ENCODE results near the gene FOXO6.

Gene FOXO6

DNA sequence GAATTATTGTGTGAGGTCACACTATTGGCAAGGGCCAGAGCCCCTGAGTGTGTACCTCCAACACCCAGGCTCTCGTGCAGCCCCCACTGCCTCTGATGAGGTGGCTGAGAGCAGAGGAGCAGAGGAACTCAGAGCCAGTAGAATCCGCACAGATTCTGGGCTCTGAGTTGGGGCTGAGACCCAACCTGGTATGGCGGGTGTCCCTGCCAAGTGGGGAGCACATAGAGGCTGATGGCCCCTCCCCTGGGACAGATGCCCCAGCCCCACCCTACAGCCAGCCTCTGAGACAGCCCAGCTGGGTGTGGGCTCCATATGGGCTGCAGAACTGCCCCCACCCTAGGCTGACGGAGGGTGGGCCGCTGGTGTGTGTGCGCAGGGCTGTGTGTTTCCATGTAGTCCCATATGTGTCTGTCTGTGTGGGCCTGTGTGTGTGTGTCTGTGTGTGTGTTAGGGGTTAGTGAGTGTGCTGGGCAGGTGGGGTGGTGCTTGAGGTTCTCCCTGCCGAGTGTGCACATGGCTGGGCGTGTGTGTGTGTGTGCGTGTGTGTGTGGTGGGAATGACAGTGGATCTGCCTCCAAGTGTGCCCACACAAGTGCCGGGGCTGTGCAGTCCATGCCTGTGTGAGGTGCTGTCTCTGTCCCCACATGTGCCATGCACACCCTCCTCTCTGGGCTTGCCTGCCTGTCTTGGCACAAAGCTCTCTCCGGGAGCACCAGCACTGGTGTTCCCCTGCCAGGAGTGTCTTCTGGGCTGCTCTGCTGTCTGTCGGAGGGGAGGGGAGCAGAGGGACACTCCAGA lies 24.4 kb downstream of the FOXO6 start:
- no peak for DNase-seq (ENCODE audit: low spot score)

DNA sequence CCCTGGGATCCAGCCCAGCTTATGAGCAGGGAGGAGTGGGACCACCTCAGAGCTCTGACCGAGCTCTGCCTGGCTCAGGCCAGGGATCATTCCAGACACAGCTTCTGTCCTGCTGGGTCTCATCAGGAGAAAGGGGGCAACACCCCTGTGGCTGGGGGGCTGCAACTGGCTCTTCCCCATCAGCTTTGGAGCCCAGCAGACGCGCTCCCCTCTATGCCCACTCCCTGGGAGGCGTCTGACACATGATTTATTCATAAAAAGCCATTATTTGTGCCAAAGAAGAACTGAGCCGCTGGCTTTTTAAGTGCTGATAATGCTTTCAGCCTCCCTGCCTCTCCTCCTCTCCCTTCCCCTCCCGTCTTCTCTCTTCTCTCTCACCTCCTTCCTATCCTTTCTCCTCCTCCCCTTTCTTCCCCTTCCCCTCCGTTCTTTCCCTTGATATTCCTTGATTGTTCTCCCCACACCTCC lies 25.0 kb downstream of the FOXO6 start:
- DNase-seq (ENCODE audit: low spot score): no peak

DNA sequence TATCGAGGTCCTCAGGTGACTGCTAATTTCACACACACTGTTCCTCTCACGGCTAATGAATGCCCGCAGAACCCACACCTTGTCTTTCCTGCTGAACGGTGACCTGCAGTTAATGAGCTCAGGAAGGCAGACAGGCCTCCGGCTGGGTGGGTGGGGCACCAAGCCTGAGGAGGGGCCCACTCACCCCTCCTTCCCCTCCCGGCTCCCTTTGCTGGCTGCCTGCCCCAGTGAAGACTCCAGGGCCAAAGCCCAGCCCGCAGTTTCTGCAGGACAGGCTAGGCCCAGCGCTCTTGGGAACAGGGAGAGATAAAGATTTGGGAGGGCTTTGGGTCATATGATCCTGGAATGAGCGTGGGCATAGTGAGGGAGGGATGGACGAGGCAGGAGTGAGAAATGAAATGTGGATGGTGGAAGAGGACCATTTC lies 26.4 kb downstream of the FOXO6 start:
- DNase-seq (ENCODE audit: low spot score): no peak

DNA sequence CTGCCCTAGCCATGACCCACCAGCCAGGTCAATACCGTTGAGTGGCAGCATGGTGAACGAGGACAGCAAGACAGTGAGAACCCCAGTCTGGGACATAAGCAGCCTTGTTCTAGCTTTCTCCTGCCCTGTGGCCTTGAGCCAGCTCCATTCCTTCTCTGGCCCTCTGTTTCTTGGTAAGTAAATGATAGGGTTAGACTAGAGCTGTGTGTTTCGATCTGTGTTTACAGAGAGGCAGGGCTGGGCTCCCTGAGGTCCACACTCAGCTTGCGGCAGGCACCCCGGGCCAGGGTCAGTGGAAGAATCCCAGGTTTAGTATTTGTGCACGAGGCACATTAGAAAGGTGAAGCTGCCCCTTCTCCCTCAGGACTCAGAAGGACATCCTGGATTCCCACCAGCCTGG lies 27.3 kb downstream of the FOXO6 start:
- no peak for DNase-seq (ENCODE audit: low spot score)

DNA sequence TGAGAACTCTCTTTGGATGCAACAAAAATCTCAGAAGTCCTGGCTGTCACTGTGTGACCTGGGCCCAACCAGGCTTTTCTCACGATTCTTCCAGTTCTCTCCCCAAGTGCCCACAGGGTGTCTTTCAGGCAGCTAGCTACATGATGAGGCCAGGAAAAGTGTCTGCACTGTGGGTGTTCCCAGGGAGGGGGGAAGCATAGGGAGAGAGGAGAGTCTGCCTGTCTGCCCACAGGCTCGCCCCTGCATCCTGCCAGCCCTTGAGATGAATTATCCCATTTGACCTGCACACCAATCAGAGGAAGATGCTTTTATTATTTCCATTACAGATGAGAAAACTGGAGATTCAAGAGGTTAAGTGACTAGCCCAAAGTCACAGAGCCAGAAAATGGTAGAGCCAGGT lies 27.8 kb downstream of the FOXO6 start:
- no peak for DNase-seq (ENCODE audit: low spot score)

DNA sequence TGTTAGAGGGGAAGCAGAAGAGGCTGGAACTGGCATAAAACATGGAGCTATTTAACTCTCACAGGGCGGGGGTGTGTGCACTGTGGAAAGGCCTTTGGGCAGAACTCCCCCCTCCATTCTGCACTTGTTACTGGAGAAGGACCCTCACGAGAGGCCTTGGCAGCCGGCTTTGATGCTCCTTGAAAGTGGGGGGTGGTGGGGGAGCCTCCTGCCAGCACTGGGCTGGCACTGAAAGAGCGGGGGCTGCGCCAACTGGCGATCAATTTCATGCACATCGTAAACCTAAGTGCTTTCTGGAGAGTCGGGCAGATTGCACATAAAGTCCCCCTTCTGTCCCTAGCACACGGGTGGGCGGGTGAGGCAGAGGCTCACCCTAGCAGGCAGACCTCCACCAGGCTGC lies 28.9 kb downstream of the FOXO6 start:
- no peak for DNase-seq (ENCODE audit: low spot score)

DNA sequence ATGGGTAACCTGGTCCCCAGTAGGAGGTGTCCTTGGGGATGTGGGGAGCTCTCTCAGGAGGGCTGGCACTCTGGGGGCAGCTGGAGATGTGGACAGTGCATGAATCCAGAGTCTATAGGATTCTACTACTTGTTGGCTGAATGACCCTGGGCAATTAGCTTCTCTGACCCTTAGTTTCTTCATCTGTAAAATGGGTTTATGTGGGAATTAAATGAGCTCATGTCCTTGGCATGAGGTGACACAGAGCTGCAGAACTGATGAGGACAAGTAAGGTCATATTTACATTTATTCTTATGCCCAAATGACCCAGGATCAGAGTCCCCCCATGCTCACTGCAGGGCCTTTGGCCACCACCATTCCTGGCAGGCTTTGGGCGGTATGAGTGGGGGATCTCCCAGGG lies 29.3 kb downstream of the FOXO6 start:
- DNase-seq (ENCODE audit: low spot score): no peak

DNA sequence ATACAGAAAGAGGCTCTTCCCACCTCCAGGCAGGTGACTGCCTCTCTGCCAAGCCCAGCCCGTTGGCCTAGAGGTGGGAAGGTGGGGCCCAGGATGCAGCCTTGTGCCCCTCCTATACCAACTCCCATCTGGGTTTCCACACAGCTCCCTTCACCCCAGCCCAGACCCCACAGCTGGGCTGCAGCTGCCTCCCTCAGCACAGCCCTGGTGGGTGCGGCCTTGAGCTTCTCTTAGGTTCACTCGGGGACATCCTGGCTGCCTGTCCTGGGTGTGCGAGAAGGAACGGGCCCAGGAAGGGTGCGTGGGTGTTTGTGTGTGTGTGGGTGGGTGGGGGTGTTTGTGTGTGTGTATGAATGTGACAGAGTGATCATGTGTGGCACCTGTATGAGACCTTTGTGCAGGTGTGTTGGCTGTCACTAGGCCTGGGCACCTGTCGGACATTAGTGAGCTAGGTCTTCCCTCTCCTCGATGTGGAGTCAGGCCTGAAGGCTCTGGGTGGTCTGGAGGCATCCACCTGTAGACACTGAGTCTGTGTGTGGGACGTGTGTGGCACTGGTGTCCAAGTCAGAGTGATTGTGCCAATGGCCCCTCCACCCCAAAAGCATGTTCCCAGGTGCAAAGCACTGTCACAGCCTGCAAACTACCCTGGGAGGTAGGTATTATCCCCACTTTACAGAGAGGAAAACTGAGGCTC lies 30.7 kb downstream of the FOXO6 start:
- DNase-seq (ENCODE audit: low spot score): no peak

DNA sequence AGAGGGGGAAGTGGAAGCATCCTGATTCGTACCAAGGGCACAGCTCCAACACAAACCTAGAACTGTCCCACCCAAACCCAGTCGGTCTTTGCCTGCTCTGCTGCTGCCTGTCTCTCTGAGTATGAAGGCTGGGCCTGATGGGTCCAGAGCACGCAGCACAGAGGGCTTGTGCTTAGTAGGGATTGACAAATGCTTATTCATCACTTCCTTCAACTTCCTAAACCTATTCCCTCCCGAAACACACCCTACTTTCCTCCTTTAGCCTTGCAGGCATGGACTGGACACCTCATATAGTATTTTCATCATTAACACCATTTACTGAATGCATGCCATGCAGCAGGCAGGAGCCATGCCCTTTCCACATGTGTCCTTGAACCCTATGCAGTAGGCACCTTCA lies 31.3 kb downstream of the FOXO6 start:
- no peak for DNase-seq (ENCODE audit: low spot score)

DNA sequence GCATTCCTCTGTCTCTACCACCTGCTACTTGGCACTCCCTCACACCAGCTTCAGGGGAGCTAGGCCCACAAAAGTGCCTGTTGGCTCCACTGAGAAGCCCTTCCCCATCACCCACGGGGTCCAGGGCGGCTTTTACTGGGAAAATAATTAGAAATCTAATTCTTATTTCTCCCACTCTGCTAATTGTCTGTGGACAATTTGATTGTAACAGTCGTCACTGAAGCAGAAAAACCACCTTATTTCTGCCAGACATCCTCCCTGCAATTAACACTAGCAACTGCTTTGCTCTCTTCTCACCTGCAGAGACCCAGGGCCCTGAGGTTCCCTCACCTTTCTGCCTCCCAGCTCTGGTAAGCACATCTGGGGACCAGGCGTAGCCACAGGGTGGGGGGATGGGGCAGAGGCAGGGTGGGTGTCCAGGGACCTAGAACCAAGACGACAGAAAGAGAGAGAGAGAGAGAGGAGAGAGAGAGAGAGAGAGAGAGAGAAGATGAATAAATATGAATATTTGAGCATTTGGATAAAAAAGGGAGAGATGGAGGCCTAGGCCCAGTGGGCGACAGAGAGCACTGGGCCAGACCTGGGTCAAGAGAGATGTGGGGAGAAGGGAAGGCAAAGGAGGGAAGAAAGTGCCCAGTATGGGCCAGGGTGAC lies 32.6 kb downstream of the FOXO6 start:
- DNase-seq (ENCODE audit: low spot score): no peak

DNA sequence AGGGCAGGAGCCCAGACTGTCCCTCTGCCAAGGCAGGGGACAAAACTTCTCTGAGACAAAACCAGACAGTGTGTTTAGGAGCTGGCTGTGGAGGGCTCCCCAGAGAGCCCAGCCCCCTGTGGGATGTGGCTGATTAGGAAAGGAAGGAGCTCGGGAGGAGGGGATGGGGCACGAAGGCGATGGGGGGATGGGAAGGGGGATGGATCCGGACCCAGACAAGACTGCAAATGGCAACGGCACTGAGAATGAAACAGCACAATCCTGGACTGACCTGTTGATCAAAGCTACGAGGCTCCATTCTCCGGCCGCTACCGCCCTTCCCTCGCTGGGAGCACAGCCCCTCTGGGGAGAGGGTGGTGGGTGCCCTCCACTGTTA lies 33.1 kb downstream of the FOXO6 start:
- DNase-seq (ENCODE audit: low spot score): no peak

DNA sequence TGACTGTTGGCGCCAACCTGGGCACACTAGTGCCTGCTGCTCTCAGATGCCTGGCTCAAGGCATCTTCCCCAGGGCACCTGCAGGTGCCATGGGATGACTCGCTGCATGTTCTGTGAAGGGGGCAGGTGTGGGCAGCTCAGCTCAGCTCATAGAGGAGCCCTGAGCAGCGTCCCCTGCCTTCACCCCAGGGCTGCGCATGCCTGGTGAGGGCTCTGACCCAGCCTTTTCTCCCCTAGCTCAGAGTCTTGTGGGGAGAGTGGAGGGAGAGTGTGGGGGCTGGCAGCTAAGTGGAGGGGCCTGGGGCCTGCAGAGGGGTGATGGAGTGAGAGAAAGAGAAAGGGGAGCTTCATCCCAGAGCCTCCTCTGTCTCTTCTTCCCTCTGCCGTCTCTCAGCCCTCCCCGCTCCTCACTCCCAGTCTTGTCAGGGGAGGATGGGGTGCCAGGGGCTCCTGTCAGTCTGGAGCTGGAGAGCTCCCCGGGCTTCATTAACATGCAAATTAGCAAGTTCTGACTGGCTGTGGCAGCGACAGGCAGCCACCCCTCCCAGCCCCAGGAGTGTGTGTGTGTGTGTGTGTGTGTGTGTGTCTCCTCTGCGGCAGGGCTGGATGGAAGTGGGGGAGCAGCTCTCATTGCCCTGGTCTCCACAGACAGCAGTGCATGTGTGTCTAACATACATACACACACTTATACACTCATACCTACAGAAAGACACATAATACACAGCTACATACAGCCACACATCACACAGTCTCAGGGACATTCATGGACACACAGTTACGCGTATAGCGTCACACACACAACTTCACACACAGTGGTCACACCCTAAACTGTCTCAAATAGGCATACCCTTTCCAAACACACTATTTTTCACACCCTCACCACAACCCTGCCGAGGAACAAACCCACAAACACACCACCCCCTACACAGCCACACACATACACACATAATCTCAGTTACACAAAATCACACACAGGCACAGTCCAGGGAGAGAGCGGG lies 34.0 kb downstream of the FOXO6 start:
- no peak for DNase-seq (ENCODE audit: low spot score)

DNA sequence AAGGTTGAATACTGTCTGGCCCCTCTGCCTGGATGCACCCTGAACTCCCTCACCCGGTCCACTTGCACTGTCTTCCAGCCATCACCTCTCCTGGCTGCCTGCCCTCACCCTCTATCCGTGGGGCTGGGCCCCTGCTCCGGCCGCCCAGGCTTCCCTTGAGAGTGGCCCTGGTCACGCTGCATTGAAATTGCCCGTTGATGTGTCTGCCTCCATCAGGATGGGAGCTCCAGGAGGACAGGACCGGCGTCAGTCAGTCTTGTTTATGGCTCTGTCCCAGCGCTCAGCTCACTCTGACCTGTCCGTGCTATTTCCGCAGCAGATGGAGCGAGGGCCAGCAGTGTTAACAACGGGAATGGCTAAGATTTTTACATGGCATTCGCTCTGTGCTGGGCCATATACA lies 34.9 kb downstream of the FOXO6 start:
- DNase-seq (ENCODE audit: low spot score): no peak

DNA sequence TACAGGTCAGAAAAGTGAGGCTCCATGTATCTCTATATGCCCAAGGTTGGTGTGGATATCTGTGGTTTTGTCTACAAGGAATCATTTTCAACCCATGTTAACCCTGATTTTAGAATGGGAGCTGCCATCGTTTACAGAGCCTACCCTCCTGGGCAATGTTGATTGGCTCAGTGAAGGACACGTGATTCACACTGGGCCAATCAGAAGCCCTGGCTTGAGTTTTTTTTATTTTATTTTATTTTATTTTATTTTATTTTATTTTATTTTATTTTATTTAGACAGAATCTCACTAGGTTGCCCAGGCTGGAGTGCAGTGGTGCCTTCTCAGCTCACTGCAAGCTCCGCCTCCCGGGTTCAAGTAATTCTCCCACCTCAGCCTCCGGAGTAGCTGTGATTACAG lies 35.8 kb downstream of the FOXO6 start:
- DNase-seq (ENCODE audit: low spot score): no peak

DNA sequence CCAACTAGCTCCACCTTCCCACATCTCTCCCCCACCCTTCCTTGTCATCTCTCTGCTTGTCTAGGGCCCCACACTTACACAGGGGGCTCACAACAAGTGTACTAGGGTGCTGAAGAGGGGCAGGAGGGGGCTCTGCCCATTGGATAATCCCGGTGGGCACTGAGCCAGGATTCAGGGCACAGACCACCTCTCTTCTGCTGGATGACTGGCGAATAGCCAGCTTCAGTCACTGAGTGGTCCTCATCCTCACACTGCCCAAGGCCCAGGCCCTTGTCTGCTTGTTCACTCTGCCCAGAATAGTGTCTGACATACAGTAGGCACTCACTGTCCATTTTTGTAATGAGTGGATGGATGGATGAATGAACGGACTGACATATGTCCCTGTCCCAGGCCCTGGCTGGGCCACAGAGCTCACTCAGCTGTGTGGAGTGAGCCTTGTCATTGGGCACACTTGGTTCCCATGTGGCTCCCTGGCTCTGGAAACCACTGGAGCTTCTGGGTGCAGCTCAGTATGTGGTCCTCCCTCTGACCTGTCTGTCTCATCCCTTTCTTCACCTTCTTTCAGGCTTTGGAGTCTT lies 36.6 kb downstream of the FOXO6 start:
- DNase-seq (ENCODE audit: low spot score): no peak

DNA sequence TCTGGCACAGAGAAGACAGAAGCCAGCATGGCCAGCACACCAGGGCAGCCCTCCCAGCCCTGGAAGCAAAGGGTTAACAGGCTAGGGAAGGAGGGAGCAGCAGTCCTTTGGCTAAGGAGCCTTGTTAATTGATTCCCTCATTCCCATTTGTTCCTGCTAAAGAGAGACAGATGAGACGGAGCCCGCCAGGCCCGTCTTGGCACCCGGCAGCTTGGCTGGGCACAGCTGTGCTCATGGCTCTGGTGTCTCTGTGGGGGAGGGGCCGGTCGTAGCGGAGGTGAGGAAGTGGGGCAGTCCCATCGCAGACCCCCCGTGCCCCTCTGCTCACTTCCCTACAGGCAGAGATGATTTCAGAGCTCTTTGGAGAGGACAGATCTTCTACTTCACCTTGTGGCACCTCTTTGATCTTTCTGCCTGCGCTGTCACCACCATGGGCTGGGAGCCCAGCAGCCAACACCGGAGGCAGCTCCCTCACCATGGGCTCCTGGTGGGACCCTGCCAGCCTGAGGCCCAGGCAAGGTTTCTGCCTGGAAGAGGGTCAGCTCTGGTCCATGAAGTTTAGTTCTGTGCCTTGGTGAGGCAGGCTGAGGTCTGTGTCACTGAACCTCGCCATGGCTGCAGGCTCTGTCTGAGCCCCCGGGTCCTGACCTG lies 38.0 kb downstream of the FOXO6 start:
- DNase-seq (ENCODE audit: low spot score): no peak

DNA sequence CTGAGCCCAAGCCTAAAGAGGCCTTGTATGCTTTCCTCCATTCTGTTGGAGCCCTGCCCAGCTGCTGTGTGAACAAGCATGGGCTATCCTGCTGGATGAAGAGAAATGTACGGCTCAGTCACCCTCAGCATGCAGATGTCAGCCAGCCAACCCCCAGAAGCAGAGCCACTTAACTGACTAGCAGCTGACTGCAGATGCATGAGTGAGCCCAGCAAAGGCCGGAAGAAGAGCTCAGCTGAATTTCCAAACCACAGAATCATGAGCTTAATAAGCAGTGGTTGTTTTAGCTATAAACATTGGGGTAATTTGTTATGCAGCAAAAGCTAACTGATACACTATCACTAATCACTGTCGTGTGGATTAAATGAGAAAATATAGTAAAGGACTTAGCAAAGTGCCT lies 39.0 kb downstream of the FOXO6 start:
- DNase-seq (ENCODE audit: low spot score): no peak

DNA sequence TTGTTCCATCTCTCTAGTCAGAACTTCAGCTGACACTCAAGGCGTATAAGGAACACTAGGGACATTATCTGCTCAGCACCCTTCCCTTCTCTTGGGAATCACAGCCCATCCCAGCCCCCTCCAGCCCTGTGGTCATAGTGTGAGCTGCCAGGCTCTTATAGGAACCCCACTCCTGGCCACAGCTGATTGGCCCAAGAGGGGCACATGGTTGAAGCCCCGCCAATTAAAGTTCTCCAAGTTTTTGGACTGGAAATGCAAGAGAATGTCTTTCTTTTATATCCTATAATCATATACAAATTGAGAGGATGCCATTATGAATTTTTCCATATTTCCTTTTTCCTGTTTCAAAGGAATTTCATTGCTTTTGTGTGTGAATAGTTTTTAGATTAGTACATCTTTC lies 40.7 kb downstream of the FOXO6 start:
- no peak for DNase-seq (ENCODE audit: low spot score)

DNA sequence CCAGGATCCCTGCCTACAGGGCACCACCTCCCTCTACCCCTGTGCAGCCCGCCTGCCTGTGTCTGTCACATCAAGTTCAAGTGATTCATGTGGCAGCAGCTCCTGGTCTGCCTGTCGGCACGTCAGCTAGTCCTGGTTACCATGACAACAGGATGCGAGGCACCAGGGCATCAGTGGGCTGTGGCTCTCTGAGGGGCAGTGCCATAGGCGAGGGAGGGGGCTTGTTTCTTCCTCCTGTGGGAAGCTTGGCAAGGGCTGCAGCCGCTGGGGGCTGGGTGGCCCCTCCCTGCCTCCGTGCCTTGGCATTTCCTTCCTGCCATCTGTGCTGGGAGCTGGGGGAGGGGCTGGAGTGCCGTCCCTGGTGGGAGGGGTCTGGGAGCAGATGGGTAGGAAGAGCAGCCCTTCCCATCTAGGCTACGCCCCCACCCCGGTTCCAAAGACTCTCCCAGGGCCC lies 43.1 kb downstream of the FOXO6 start:
- no peak for DNase-seq (ENCODE audit: low spot score)

DNA sequence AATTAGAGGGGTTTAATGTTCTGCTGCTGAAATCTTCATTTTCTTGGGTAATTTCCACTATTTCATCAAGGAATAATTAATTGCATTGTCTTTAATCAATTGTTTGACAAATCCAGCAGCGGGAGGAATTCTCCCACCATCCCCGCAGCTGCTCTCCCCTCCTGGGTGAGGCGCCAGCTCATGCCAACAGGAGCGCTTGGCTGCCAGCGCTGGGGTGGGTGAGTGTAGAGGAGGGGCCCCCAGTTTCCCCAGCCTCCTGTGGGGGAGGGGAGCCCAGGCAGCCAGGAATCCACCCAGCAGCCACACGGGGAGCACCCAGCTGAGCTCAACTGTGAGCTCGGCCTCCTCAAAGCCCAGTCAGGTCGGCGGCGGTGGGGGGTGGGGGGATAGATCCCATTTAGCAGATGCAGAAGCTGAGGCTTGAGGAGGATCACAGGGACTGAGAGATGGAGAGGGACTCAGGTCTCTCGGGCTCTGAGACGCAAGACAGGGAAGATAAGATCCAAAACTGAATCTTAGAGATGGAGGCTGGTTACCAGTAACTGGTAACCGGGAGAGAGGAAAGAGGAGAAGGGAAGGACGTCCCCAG lies 46.5 kb downstream of the FOXO6 start:
- DNase-seq (ENCODE audit: low spot score): no peak

DNA sequence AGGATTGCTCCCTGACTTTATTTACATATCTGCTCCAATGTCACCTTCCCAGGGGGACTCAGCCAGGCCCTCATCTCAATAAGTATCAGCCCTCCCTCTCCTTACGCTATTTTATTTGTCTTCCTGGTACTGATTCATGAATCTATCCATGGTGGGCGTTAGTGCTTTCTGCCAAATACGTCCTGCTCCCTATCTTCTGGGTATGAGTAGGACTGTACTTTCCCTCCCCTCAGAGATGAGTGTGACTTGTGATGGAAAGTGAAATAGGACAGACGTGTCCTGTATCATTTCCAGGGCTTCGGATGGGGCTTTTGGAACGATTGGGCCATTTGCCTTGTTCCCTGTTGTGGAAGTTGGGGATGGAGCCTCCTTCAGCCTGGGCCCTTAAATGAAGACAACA lies 47.5 kb downstream of the FOXO6 start:
- DNase-seq (ENCODE audit: low spot score): no peak

All from CD4-positive, alpha-beta T cell treated with Interleukin-6 at 100 ng/mL for 8 hours (primary cell).